ENCODE data around the gene SYT9.

GRCh38 chr11:7487360-7487759 lies 235.7 kb downstream of the SYT9 start:
- no peak for TF ChIP-seq CTCF (IDR thresholded peaks at IDR 0.05)
- no peak for TF ChIP-seq EZH2 (IDR thresholded peaks at IDR 0.05)
